SK-N-MC (cell line): ENCODE results near the gene ETV3.

Experiments
- DNase-seq: peaks from one replicate; pipeline ENCODE4 v3.0.0-alpha.2; 2011; ENCODE audit warnings: low read depth, low spot score
- H3K27ac ChIP-seq: fragments of 200-600 bp; sonication (generic); 2 replicates; pipeline ENCODE4 v1.5.1; 2016; ENCODE audit warnings: mixed run types
- H3K36me3 ChIP-seq: fragments of 200-600 bp; sonication (generic); 2 replicates; pipeline ENCODE4 v1.6.1; 2017; ENCODE audit warnings: antibody characterized with exemption, low read length, mixed read lengths; ENCODE audit not compliant: insufficient read depth
- H3K4me3 ChIP-seq: fragments of 200-600 bp; sonication (generic); 2 replicates; pipeline ENCODE4 v1.5.1; 2016
- H3K9ac ChIP-seq: fragments of 200-600 bp; sonication (generic); 2 replicates; pipeline ENCODE4 v1.8.0; 2017; ENCODE audit warnings: mixed run types, mixed read lengths; ENCODE audit not compliant: insufficient read length
- H3K9me3 ChIP-seq: fragments of 200-600 bp; sonication (generic); 2 replicates; pipeline ENCODE4 v1.6.1; 2017; ENCODE audit warnings: low read depth, mild to moderate bottlenecking, antibody characterized with exemption, low read length, moderate library complexity, mixed read lengths
- EZH2 ChIP-seq: fragments of 200-600 bp; sonication (generic); IDR thresholded peaks from one replicate; pipeline ENCODE4 v1.6.1; 2017; ENCODE audit warnings: antibody characterized with exemption
- FOXP2 ChIP-seq: optimal IDR thresholded peaks from 2 replicates; pipeline ENCODE3; 2011; ENCODE audit warnings: mild to moderate bottlenecking, moderate library complexity; ENCODE audit not compliant: insufficient read depth; ENCODE audit errors: extremely low read length, control extremely low read depth
- POLR2AphosphoS5 ChIP-seq: IDR thresholded peaks from 2 replicates; pipeline ENCODE4 v1.6.1; 2012; ENCODE audit warnings: mild to moderate bottlenecking, low read depth, low read length, borderline replicate concordance

The ETV3 gene

GRCh38 chr1:157077394-157077793 lies 60.8 kb downstream of the ETV3 start:
- Histone ChIP-seq H3K9me3 (no peaks in the 10 kb centered on the region), H3K27ac (no peak overlapping the region), H3K4me3 (no peak overlapping the region), H3K9ac (no peak overlapping the region), H3K36me3 (no peaks in the 10 kb centered on the region)
- no peak for DNase-seq
- TF ChIP-seq EZH2 (no peak), POLR2AphosphoS5 (no peak), FOXP2 (no peak)

- DNase-seq: no peak
- Histone ChIP-seq H3K27ac (no peak overlapping the region), H3K4me3 (no peak overlapping the region), H3K36me3 (no peaks in the 10 kb centered on the region), H3K9me3 (no peaks in the 10 kb centered on the region), H3K9ac (no peak overlapping the region)
- no peak for TF ChIP-seq FOXP2
- TF ChIP-seq POLR2AphosphoS5: no peak
- no peak for TF ChIP-seq EZH2
Measured at GRCh38 chr1:157073944-157074685, 64.1 kb downstream of the ETV3 start.
